Stimulated activated CD4-positive, alpha-beta T cell treated with anti-CD3 and anti-CD28 coated beads, Interleukin-2, amount 100 ng/mL, for 48 hours (primary cell): ENCODE results near the gene SCN9A.
"Not testable (repeated sequence)": the region's sequence is repeated elsewhere in the genome, so short reads cannot be mapped to it uniquely, and the experiment has no call there.

Experiments used
- DNase-seq, 2 donors: peaks; one replicate each; pipeline ENCODE4 v3.0.0-alpha.2; 2020

Gene SCN9A

DNA sequence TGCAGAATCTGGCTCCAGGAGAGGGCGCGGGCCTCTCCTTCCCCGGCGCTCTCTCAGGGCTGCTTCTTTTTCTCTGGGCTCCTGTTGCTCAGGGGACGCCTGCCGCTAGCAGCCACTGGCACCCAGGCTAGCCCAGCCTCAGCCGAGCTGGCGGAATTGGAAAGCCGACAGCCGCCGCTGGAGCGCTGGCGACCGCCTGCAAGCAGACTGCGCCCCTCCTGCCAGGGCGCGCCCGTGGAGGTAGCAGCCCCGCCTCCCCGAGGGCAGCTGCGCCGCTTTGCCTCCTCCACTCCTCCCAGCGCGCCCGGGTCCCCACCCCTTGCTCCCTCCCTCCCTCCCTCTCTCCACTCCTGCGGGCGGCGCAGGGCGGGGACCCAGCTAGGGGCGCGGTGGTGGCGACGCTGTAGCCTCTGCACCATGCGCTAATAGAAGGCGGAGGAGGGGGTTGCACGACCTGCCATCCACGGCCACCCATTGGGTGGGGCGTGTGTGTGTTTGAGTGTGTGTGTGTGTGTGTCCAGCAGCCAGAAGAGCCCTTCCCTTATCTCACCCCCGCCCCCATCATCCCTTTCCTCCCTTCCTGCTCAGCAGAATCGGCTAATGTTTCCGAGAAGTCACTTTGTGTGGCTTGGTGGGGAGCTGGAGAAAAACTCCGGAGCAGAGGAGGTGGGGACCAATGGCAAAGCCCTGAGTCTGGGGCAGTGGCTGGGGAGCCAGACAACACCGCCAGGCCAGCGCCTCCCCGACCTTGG, at the start of gene SCN9A:
Gene SCN9A, minus strand, starts transcription at position 209 of the 752 bp plus-strand sequence. CDS start 64,188 bp downstream, outside the sequence.
- peak in 1 of 2 donors; percentile 1 for DNase-seq

DNA sequence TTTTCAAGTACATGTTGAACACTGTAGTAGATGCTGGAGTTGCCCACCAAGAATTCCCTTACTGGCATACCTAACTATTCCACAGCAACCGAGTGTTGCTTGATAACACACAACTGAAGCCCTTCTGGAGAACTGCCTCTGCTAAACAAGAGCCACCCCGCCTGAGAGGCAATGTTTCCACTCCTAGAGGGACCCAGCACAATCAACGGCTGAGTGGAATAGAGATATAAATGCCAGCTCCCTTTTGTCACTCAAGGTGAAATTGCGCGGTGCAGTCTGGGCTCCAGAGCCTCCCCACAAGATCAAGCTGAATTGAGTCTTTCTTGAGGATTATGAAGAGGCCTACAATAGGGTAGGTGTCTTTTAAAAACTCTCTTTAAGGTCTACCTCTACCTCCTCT, 49.1 kb upstream of the SCN9A start:
- no peak for DNase-seq

GRCh38 chr2:166419616-166419934, 43.8 kb upstream of the SCN9A start:
- no peak for DNase-seq

DNA sequence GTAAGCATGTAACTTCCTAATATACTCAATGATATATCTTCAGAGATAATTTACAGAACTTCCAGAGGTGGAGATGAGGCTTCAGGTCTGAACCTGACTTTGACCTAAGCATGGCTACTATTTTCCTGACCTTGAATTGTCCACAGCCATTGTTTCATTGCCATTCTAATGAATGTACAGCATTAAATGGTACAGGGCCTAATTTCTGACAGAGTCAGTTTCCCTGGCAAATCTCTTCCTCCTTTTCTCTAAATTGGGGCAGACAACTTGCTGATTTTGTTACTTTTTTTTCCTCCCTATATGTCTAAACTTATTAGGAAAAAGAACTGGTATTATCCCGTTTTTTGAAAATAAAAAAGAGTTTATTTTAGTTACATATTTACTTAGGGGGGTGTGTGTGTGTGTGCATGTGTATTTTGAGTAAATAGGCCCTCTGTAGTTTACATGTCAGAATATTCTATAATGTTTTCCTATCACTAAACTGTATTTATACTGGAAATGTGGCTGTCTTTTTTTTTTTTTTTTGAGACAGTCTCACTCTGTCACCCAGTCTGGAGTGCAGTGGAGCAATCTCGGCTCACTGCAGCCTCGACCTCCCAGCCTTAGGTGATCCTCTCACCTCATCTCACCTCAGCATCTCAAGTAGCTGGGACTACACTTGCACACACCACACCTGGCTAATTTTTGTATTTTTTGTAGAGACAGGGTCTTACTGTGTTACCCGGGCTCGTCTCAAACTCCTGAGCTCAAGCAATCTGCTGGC, 43.3 kb upstream of the SCN9A start:
- DNase-seq: no peak

DNA sequence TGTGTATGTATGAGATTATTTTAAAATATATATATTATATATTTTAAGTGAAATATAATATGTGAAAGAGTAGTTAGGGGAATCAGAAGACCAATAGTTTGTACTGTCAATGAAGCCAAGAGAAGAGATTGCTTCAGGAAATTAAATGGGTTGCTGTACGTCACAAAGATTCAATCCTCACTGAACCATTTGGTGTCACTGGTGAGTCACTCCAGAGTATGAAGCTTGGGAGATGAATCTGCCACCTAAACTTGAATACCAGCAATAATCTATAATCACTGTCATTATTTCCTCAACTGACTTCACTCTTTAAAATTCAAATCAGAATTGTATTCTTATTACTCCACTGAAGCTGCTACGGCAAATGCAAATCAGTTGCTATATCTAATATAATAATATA, 41.9 kb upstream of the SCN9A start:
- no peak for DNase-seq

GRCh38 chr2:166413255-166413654, 37.5 kb upstream of the SCN9A start:
- no peak for DNase-seq

- DNase-seq: no peak
These were observed 35.9 kb upstream of the SCN9A start for GRCh38 chr2:166411473-166412230.

GRCh38 chr2:166410828-166411472, 35.2 kb upstream of the SCN9A start:
- no peak for DNase-seq

GRCh38 chr2:166407746-166408145, 32.0 kb upstream of the SCN9A start:
- not testable (repeated sequence) for DNase-seq

- no peak for DNase-seq
These were observed 30.6 kb upstream of the SCN9A start for GRCh38 chr2:166406374-166406773.

DNA sequence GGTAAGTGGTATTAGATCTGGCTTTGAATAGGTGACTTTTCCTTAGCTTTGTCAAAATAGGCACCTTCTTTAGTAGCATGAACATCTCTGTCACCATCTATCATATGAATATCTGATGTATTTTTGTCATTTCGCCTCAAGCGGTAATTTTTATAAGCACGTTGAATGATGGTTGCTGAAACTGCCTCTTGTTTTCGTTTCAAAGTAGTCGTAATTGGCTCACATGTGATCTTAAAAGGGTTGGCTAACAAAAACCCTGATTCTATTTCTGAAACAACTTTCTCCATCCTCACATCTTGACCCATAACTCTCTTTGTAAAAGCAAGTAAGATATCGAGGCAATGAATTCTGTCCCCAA, 29.8 kb upstream of the SCN9A start:
- no peak for DNase-seq

DNA sequence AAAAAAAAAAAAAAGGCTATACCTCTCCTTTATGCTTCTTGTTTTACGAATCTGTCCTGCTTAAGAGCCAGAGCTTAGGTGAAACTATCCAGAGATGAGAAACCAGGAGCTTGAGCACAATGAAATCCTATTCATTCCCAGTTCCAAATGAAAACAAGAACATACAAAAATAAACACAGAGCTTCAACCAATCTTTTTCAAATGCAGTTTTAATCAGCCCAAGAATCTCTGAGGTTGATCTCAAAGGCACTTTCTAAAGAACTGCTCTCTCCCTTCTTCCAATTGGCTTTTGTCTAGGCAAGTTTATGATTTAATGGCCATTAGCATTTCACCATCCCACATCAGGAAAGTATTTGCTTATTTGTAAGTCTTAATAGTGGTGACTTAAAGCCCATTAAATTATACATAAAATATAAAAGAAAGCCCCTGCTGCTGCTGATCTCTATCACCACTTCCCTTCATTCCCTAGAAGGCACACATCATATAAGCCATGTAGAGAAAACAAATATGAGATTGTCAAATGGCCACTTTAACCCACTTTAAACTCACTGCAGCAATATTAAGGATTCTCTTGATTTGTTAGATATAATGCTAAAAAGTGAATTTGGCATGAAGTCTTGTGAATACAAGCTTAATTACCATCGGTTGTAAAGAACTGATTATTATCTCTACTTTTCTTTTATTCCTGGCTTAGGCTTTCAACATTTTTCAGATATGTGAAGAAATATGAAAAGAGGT, 29.3 kb upstream of the SCN9A start:
- no peak for DNase-seq

- no peak for DNase-seq
These were observed 18.5 kb upstream of the SCN9A start for GRCh38 chr2:166394245-166394644.

GRCh38 chr2:166393008-166393407, 17.3 kb upstream of the SCN9A start:
- no peak for DNase-seq

- DNase-seq: no peak
These were observed 12.8 kb upstream of the SCN9A start for GRCh38 chr2:166388481-166389070.

GRCh38 chr2:166385313-166385712, 9.6 kb upstream of the SCN9A start:
- no peak for DNase-seq

GRCh38 chr2:166384774-166385173, 9.0 kb upstream of the SCN9A start:
- DNase-seq: no peak

DNA sequence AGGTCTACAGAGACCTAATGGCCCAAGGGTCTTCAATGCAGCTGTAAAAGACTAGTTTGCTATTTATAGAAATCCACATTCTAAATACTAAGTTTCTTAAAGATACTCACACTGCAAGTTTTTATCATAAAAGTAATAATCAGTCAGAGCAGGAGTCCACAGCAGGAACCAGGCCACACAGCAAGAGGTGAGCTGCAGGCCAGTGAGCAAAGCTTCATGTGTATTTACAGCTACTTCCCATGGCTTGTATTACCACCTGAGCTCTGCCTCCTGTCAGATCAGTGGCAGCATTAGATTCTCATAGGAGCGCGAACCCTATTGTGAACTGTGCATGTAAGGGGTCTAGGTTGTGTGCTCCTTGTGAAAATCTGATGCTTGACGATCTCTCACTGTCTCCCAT, 6.7 kb upstream of the SCN9A start:
- DNase-seq: no peak

DNA sequence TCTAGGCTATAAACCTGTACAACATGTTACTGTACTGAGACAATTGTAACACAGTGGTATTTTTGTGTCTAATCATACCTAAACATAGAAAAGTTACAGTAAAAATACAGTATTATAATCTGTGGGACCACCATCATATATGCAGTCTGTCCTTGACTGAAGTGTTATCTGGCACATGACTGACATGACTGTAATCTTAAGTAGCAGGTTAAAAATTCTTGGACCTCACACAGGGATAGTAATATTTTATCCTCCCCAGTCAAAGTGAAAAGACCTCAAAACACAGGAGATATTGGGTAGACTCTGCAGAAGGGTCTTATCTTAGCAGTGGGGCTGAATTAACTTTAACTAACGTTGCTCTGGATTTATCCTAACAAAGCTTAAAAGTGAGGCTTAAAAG, 4.9 kb upstream of the SCN9A start:
- DNase-seq: no peak

- no peak for DNase-seq
These were observed 1.1 kb upstream of the SCN9A start for GRCh38 chr2:166376873-166377272.

- DNase-seq: no peak
These were observed 714 bp upstream of the SCN9A start for GRCh38 chr2:166376488-166376828.

GRCh38 chr2:166375195-166375735, 479 bp downstream of the SCN9A start:
- DNase-seq: no peak
